ENCODE data around the gene RIC1.
"Not testable (repeated sequence)": the region's sequence is repeated elsewhere in the genome, so short reads cannot be mapped to it uniquely, and the experiment has no call there.

The RIC1 gene

GRCh38 chr9:5790923-5791322 is 162.0 kb downstream of the RIC1 start:
- DNase-seq, result no peak

GRCh38 chr9:5791870-5792269 is 163.0 kb downstream of the RIC1 start:
- DNase-seq, result no peak

- no peak for DNase-seq
These were observed 164.9 kb downstream of the RIC1 start for GRCh38 chr9:5793812-5794211.

GRCh38 chr9:5796298-5796697 is 167.4 kb downstream of the RIC1 start:
- no peak for DNase-seq

GRCh38 chr9:5798581-5798980 is 169.7 kb downstream of the RIC1 start:
- no peak for DNase-seq

- DNase-seq, result no peak
These were observed 170.4 kb downstream of the RIC1 start for GRCh38 chr9:5799314-5799713.

- not testable (repeated sequence) for DNase-seq
These were observed 171.5 kb downstream of the RIC1 start for GRCh38 chr9:5800378-5800777.

- DNase-seq, result no peak
These were observed 172.2 kb downstream of the RIC1 start for GRCh38 chr9:5800969-5801738.

- no peak for DNase-seq
These were observed 172.8 kb downstream of the RIC1 start for GRCh38 chr9:5801739-5802113.

- no peak for DNase-seq
These were observed 176.6 kb downstream of the RIC1 start for GRCh38 chr9:5805478-5805877.

- DNase-seq, result no peak
These were observed 182.8 kb downstream of the RIC1 start for GRCh38 chr9:5811751-5812150.

- DNase-seq, result no peak
These were observed 184.9 kb downstream of the RIC1 start for GRCh38 chr9:5813824-5814223.

GRCh38 chr9:5815461-5815860 is 186.6 kb downstream of the RIC1 start:
- no peak for DNase-seq

GRCh38 chr9:5817862-5818261 is 189.0 kb downstream of the RIC1 start:
- DNase-seq, result no peak

GRCh38 chr9:5818424-5819142 is 189.7 kb downstream of the RIC1 start:
- no peak for DNase-seq

- no peak for DNase-seq
These were observed 190.3 kb downstream of the RIC1 start for GRCh38 chr9:5819174-5819573.

- DNase-seq, result no peak
These were observed 191.5 kb downstream of the RIC1 start for GRCh38 chr9:5820425-5820824.

- no peak for DNase-seq
These were observed 196.3 kb downstream of the RIC1 start for GRCh38 chr9:5825223-5825622.

Data from stimulated activated CD4-positive, alpha-beta T cell treated with anti-CD3 and anti-CD28 coated beads, Interleukin-1b, Interleukin-23, amount 100 ng/mL, for 48 hours (primary cell).